WTC11 (cell line): ENCODE results near the gene LRMDA. TPM values are rescaled to one million over a fixed set of nuclear protein-coding genes. Genes with fewer than 3 reads are reported as not detected.

ENCODE experiments used
- ATAC-seq: fragments of 200-7000 bp; cut with Tn5 transposase; 2 replicates; pipeline ENCODE4 v1.10.0; 2021; ENCODE audit warnings: mild to moderate bottlenecking, moderate library complexity
- CTCF ChIA-PET: fragments of 300-600 bp; sonication (Branson Sonifier 250); formaldehyde crosslinking; loops from one replicate; lab custom pipeline; 2021; ENCODE audit warnings: antibody characterized with exemption; lab: Charles Lee
- POLR2A ChIA-PET: fragments of 350-600 bp; sonication (Branson Sonifier 250); formaldehyde crosslinking; loops from one replicate; lab custom pipeline; 2021; ENCODE audit warnings: antibody characterized with exemption; lab: Charles Lee
- DNase-seq: peaks from one replicate; pipeline ENCODE4 v3.0.0; 2021; ENCODE audit warnings: low spot score
- H3K27ac Mint-ChIP-seq: 2 replicates; pipeline ENCODE4 v1.8.0; 2021; ENCODE audit warnings: mixed read lengths
- H3K27me3 Mint-ChIP-seq: 2 replicates; pipeline ENCODE4 v1.8.0; 2021; ENCODE audit warnings: low read depth, mild to moderate bottlenecking, moderate library complexity, mixed read lengths
- H3K36me3 Mint-ChIP-seq: 2 replicates; pipeline ENCODE4 v1.8.0; 2021; ENCODE audit warnings: mixed read lengths
- H3K4me1 Mint-ChIP-seq: 2 replicates; pipeline ENCODE4 v1.8.0; 2022; ENCODE audit warnings: mixed read lengths
- H3K4me3 Mint-ChIP-seq: 2 replicates; pipeline ENCODE4 v1.8.0; 2021; ENCODE audit warnings: mild to moderate bottlenecking, moderate library complexity, mixed read lengths
- H3K9me3 Mint-ChIP-seq: 2 replicates; pipeline ENCODE4 v1.8.0; 2021; ENCODE audit warnings: mixed read lengths
- ATF3 ChIP-seq: sonication (generic); formaldehyde crosslinking; conservative IDR thresholded peaks from 2 replicates; pipeline ENCODE4 v1.8.1; 2022; ENCODE audit warnings: mild to moderate bottlenecking, missing genetic modification reagents
- ELF4 ChIP-seq: sonication (generic); formaldehyde crosslinking; IDR thresholded peaks from 2 replicates; pipeline ENCODE4 v1.8.1; 2022; ENCODE audit warnings: low read depth, mild to moderate bottlenecking, moderate library complexity, missing genetic modification reagents
- ESRRA ChIP-seq: sonication (generic); formaldehyde crosslinking; IDR thresholded peaks from 2 replicates; pipeline ENCODE4 v1.8.1; 2022; ENCODE audit warnings: mild to moderate bottlenecking, missing genetic modification reagents, borderline replicate concordance
- FOXK1 ChIP-seq: sonication (generic); formaldehyde crosslinking; IDR thresholded peaks from 2 replicates; pipeline ENCODE4 v1.8.0; 2022; ENCODE audit warnings: mild to moderate bottlenecking, moderate library complexity, missing genetic modification reagents
- KAT7 ChIP-seq: sonication (generic); formaldehyde crosslinking; IDR thresholded peaks from 2 replicates; pipeline ENCODE4 v1.8.1; 2023; ENCODE audit warnings: missing genetic modification reagents, mild to moderate bottlenecking, borderline replicate concordance
- NFE2L1 ChIP-seq: sonication (generic); formaldehyde crosslinking; IDR thresholded peaks from 2 replicates; pipeline ENCODE4 v1.8.1; 2023; ENCODE audit warnings: missing genetic modification reagents
- OVOL2 ChIP-seq: fragments of 250-450 bp; sonication (Bioruptor Pico); IDR thresholded peaks from 2 replicates; pipeline ENCODE4 v1.9.0; 2021; ENCODE audit warnings: mild to moderate bottlenecking, borderline replicate concordance
- RELA ChIP-seq: sonication (generic); formaldehyde crosslinking; IDR thresholded peaks from 2 replicates; pipeline ENCODE4 v1.8.1; 2022; ENCODE audit warnings: missing genetic modification reagents, mild to moderate bottlenecking, borderline replicate concordance
- RORB ChIP-seq: fragments of 250-450 bp; sonication (Bioruptor Pico); IDR thresholded peaks from 2 replicates; pipeline ENCODE4 v1.9.0; 2021; ENCODE audit warnings: mild to moderate bottlenecking
- SOX15 ChIP-seq: fragments of 250-450 bp; sonication (Bioruptor Pico); IDR thresholded peaks from 2 replicates; pipeline ENCODE4 v1.9.0; 2021; ENCODE audit warnings: mild to moderate bottlenecking
- STAT6 ChIP-seq: sonication (generic); formaldehyde crosslinking; conservative IDR thresholded peaks from 2 replicates; pipeline ENCODE4 v1.8.1; 2023; ENCODE audit warnings: mild to moderate bottlenecking, low read depth, missing genetic modification reagents, moderate library complexity
- ZNF121 ChIP-seq: sonication (generic); formaldehyde crosslinking; IDR thresholded peaks from 2 replicates; pipeline ENCODE4 v1.8.0; 2023; ENCODE audit warnings: missing genetic modification reagents
- ZNF532 ChIP-seq: fragments of 250-450 bp; sonication (Bioruptor Pico); IDR thresholded peaks from 2 replicates; pipeline ENCODE4 v1.9.0; 2021; ENCODE audit warnings: mild to moderate bottlenecking, borderline replicate concordance
- total RNA-seq: library from RNA; stranded (reverse); gene quantifications from 3 replicates; pipeline ENCODE4 v1.2.3, GENCODE V29; 2021
- TF ChIP-seq, protein P1 (sequence below): sonication (generic); formaldehyde crosslinking; IDR thresholded peaks from 2 replicates; pipeline ENCODE4 v1.8.0; 2022; ENCODE audit warnings: missing genetic modification reagents
- TF ChIP-seq, protein P2 (sequence below): sonication (generic); formaldehyde crosslinking; IDR thresholded peaks from 2 replicates; pipeline ENCODE4 v1.8.1; 2022; ENCODE audit warnings: mild to moderate bottlenecking, moderate library complexity, missing genetic modification reagents
- TF ChIP-seq, protein P3 (sequence below): sonication (generic); formaldehyde crosslinking; IDR thresholded peaks from 2 replicates; pipeline ENCODE4 v1.8.1; 2023; ENCODE audit warnings: mild to moderate bottlenecking, missing genetic modification reagents, moderate library complexity

LRMDA gene
- total RNA-seq, 1 experiment from 2014 or later = 0.92 TPM

GRCh38 chr10:76559892-76560220 is 1128.4 kb downstream of the LRMDA start (continued):
- TF ChIP-seq STAT6 (no peak), OVOL2 (no peak), ZNF532 (CRISPR knock-in tag) (no peak)

DNA sequence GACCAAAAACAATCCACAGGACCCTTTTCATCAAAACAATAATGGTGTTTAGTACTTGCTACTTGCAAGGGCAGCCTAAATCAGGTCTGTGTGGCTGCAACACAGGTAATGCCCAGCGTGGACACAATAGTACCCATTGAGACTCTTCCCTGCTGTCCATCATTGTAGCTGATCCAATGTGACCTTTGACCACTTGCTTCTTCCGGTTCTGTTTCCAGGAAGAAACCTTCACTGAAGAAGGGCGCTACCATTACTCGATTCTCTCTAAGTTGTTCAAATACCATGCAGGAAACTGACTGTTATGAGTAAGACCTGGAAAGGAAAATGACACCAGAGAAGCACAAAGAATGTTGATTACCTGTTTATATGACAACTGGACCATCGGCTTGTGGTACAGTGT is 1128.9 kb downstream of the LRMDA start:
- POLR2A ChIA-PET = no interaction called here
- CTCF ChIA-PET = no interaction called here
- no peak overlapping the region for H3K27ac Mint-ChIP-seq
- H3K36me3 Mint-ChIP-seq = no peaks in the 10 kb centered on the region
- H3K9me3 Mint-ChIP-seq = no peaks in the 10 kb centered on the region
- H3K4me3 Mint-ChIP-seq = no peak overlapping the region
- DNase-seq = no peak
- no peaks in the 10 kb centered on the region for H3K4me1 Mint-ChIP-seq
- TF ChIP-seq SOX15 (CRISPR knock-in tag) = no peak
- no peak for TF ChIP-seq FOXK1 (CRISPR knock-in tag)
- no peak for TF ChIP-seq RORB (CRISPR knock-in tag)
- TF ChIP-seq, protein P1, sequence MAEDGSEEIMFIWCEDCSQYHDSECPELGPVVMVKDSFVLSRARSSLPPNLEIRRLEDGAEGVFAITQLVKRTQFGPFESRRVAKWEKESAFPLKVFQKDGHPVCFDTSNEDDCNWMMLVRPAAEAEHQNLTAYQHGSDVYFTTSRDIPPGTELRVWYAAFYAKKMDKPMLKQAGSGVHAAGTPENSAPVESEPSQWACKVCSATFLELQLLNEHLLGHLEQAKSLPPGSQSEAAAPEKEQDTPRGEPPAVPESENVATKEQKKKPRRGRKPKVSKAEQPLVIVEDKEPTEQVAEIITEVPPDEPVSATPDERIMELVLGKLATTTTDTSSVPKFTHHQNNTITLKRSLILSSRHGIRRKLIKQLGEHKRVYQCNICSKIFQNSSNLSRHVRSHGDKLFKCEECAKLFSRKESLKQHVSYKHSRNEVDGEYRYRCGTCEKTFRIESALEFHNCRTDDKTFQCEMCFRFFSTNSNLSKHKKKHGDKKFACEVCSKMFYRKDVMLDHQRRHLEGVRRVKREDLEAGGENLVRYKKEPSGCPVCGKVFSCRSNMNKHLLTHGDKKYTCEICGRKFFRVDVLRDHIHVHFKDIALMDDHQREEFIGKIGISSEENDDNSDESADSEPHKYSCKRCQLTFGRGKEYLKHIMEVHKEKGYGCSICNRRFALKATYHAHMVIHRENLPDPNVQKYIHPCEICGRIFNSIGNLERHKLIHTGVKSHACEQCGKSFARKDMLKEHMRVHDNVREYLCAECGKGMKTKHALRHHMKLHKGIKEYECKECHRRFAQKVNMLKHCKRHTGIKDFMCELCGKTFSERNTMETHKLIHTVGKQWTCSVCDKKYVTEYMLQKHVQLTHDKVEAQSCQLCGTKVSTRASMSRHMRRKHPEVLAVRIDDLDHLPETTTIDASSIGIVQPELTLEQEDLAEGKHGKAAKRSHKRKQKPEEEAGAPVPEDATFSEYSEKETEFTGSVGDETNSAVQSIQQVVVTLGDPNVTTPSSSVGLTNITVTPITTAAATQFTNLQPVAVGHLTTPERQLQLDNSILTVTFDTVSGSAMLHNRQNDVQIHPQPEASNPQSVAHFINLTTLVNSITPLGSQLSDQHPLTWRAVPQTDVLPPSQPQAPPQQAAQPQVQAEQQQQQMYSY = no peak
- no peak for TF ChIP-seq ELF4 (CRISPR knock-in tag)
- TF ChIP-seq KAT7 (CRISPR knock-in tag) = no peak
- no peak for TF ChIP-seq ZNF121 (CRISPR knock-in tag)
- no peak for TF ChIP-seq RELA (CRISPR knock-in tag)
- ATAC-seq = no peak
- no peaks in the 10 kb centered on the region for H3K27me3 Mint-ChIP-seq

GRCh38 chr10:76563286-76563685 is 1131.9 kb downstream of the LRMDA start:
- CTCF ChIA-PET = no interaction called here

More at GRCh38 chr10:76563286-76563685, 1131.9 kb downstream of the LRMDA start:
- Mint-ChIP-seq H3K27ac (no peak overlapping the region), H3K27me3 (no peaks in the 10 kb centered on the region), H3K9me3 (peaks cover 5% of the 10 kb centered on the region), H3K36me3 (no peaks in the 10 kb centered on the region), H3K4me3 (no peak overlapping the region), H3K4me1 (no peaks in the 10 kb centered on the region)
- DNase-seq (no peak), ATAC-seq (no peak)
- TF ChIP-seq ESRRA (CRISPR knock-in tag) = no peak
- TF ChIP-seq ATF3 (CRISPR knock-in tag) = no peak
- TF ChIP-seq, protein P2, sequence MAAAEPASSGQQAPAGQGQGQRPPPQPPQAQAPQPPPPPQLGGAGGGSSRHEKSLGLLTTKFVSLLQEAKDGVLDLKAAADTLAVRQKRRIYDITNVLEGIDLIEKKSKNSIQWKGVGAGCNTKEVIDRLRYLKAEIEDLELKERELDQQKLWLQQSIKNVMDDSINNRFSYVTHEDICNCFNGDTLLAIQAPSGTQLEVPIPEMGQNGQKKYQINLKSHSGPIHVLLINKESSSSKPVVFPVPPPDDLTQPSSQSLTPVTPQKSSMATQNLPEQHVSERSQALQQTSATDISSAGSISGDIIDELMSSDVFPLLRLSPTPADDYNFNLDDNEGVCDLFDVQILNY (CRISPR knock-in tag) = no peak
- TF ChIP-seq, protein P1 = no peak
- TF ChIP-seq, protein P3, sequence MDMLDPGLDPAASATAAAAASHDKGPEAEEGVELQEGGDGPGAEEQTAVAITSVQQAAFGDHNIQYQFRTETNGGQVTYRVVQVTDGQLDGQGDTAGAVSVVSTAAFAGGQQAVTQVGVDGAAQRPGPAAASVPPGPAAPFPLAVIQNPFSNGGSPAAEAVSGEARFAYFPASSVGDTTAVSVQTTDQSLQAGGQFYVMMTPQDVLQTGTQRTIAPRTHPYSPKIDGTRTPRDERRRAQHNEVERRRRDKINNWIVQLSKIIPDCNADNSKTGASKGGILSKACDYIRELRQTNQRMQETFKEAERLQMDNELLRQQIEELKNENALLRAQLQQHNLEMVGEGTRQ (CRISPR knock-in tag) = no peak
- no peak for TF ChIP-seq NFE2L1
- POLR2A ChIA-PET = no interaction called here
